CD14-positive monocyte (primary cell): ENCODE data around the gene FAM117B. TPM values are rescaled to one million over a fixed set of nuclear protein-coding genes. Genes with fewer than 3 reads are reported as not detected.

Experiments used
- DNase-seq, 3 donors: peaks; one replicate each; pipeline ENCODE4 v3.0.0-alpha.2; 2011 to 2022
- H2AFZ ChIP-seq: 2 replicates; pipeline ENCODE4 v1.6.0; 2012; ENCODE audit warnings: mild to moderate bottlenecking, low read depth, low read length, inconsistent platforms; ENCODE audit not compliant: insufficient read depth, poor library complexity, severe bottlenecking
- H3K27ac ChIP-seq, 2 donors: 1 replicate in 1 of 2; 2 replicates in 1 of 2; pipeline ENCODE4 v1.5.1; 2012 to 2013; ENCODE audit warnings: low read length in 2 of 2, control low read depth in 1 of 2, inconsistent platforms in 1 of 2, low read depth in 1 of 2, mild to moderate bottlenecking in 1 of 2
- H3K27me3 ChIP-seq, 2 donors: one replicate each; pipeline versions ENCODE4 v1.6.0 to v1.6.1; 2011 to 2013; ENCODE audit warnings: low read length in 2 of 2; ENCODE audit not compliant: control insufficient read depth in 2 of 2, insufficient read depth in 2 of 2
- H3K36me3 ChIP-seq, 2 donors: replicated peaks in 1 of 2; 1 replicate in 1 of 2; 2 replicates in 1 of 2; pipeline versions ENCODE4 v1.5.1 to v1.6.1; 2012 to 2013; ENCODE audit warnings: low read length in 2 of 2, control low read depth in 1 of 2, inconsistent platforms in 1 of 2, mild to moderate bottlenecking in 1 of 2; ENCODE audit not compliant: insufficient read depth in 2 of 2, control insufficient read depth in 1 of 2
- H3K4me1 ChIP-seq, 2 donors: 1 replicate in 1 of 2; 2 replicates in 1 of 2; pipeline versions ENCODE4 v1.5.1 to v1.6.1; 2012 to 2013; ENCODE audit warnings: low read length in 2 of 2, control low read depth in 1 of 2, inconsistent platforms in 1 of 2, mild to moderate bottlenecking in 1 of 2, moderate library complexity in 1 of 2; ENCODE audit not compliant: insufficient read depth in 2 of 2, control insufficient read depth in 1 of 2
- H3K4me2 ChIP-seq: replicated peaks from 2 replicates; pipeline ENCODE3; 2012; ENCODE audit warnings: low read length, moderate library complexity, mild to moderate bottlenecking; ENCODE audit not compliant: poor library complexity, severe bottlenecking; ENCODE audit errors: extremely low read depth
- H3K4me3 ChIP-seq, 3 experiments: fragments of 200-600 bp in 1 of 3; sonication (generic) in 1 of 3; replicated peaks in 1 of 3; 1 replicate in 2 of 3; 2 replicates in 1 of 3; pipeline ENCODE4 v1.5.1; 2011 to 2013; ENCODE audit warnings: low read length in 3 of 3, mild to moderate bottlenecking in 3 of 3, control low read depth in 2 of 3, low read depth in 2 of 3, inconsistent platforms in 1 of 3, moderate library complexity in 1 of 3
- H3K79me2 ChIP-seq: 2 replicates; pipeline ENCODE4 v1.6.0; 2012; ENCODE audit warnings: mild to moderate bottlenecking, control low read depth, inconsistent platforms, low read length, moderate library complexity; ENCODE audit not compliant: insufficient read depth
- H3K9ac ChIP-seq: 2 replicates; pipeline ENCODE4 v1.6.0; 2017; ENCODE audit warnings: low read length, mild to moderate bottlenecking; ENCODE audit not compliant: insufficient read depth, poor library complexity, severe bottlenecking
- H3K9me3 ChIP-seq, 2 donors: replicated peaks in 1 of 2; 1 replicate in 1 of 2; 2 replicates in 1 of 2; pipeline versions ENCODE4 v1.5.1 to v1.6.1; 2012 to 2013; ENCODE audit warnings: low read length in 2 of 2, control low read depth in 1 of 2; ENCODE audit not compliant: control insufficient read depth in 1 of 2, insufficient read depth in 1 of 2
- H4K20me1 ChIP-seq: 2 replicates; pipeline ENCODE4 v1.6.0; 2012; ENCODE audit warnings: mild to moderate bottlenecking, low read length, control low read depth, moderate library complexity; ENCODE audit not compliant: insufficient read depth
- H3K27ac Mint-ChIP-seq, 7 donors: one replicate each; pipeline ENCODE4 v1.8.0; 2020; ENCODE audit warnings: mild to moderate bottlenecking in 7 of 7, mixed read lengths in 7 of 7, moderate library complexity in 6 of 7, inconsistent platforms in 2 of 7
- H3K27me3 Mint-ChIP-seq, 3 donors: one replicate each; pipeline ENCODE4 v1.8.0; 2021 to 2022; ENCODE audit warnings: low read depth in 3 of 3, mild to moderate bottlenecking in 3 of 3, mixed read lengths in 3 of 3, moderate library complexity in 3 of 3, inconsistent platforms in 1 of 3
- H3K36me3 Mint-ChIP-seq, 2 donors: one replicate each; pipeline ENCODE4 v1.8.0; 2020; ENCODE audit warnings: mixed read lengths in 2 of 2, inconsistent platforms in 1 of 2, mild to moderate bottlenecking in 1 of 2
- H3K4me1 Mint-ChIP-seq: one replicate; pipeline ENCODE4 v1.8.0; 2020; ENCODE audit warnings: mild to moderate bottlenecking, mixed read lengths
- H3K4me3 Mint-ChIP-seq, 2 donors: one replicate each; pipeline ENCODE4 v1.8.0; 2020; ENCODE audit warnings: mild to moderate bottlenecking in 2 of 2, mixed read lengths in 2 of 2, moderate library complexity in 1 of 2
- H3K9me3 Mint-ChIP-seq, 7 donors: one replicate each; pipeline ENCODE4 v1.8.0; 2020 to 2022; ENCODE audit warnings: mixed read lengths in 7 of 7, mild to moderate bottlenecking in 6 of 7, moderate library complexity in 6 of 7, inconsistent platforms in 2 of 7
- whole genome bisulfite sequencing: methylation state at CpG from one replicate; pipeline ENCODE4 v1.1.5; 2013; ENCODE audit warnings: missing lambda C conversion rate; ENCODE audit not compliant: insufficient coverage; 5-methylcytosine and 5-hydroxymethylcytosine counted together
- intact Hi-C, 2 donors: fragments of 100-400 bp; cut with micrococcal nuclease; formaldehyde crosslinking; loops; one replicate each; pipeline versions ENCODE4 v1.15.0 to v1.15.1; 2023
- polyA plus RNA-seq, 3 donors: library from polyadenylated mRNA; depleted of rRNA in 1 of 3; unstranded in 2 of 3; stranded (reverse) in 1 of 3; fragments of 300-500 nt in 2 of 3; fragments of >200 nt in 1 of 3; fragmentation: Illumina TruSeq in 2 of 3; gene quantifications; 1 replicate in 2 of 3; 2 replicates in 1 of 3; pipeline ENCODE4 v1.2.3, GENCODE V29; 2012 to 2021
- TF ChIP-seq, protein P1 (sequence below): fragments of 200-600 bp; IDR thresholded peaks from one replicate; pipeline ENCODE4 v1.8.0; 2022; ENCODE audit warnings: antibody characterized with exemption, mild to moderate bottlenecking

Gene FAM117B
- polyA plus RNA-seq, 3 donors: 4.6 to 5.5 (median 4.6) TPM

DNA sequence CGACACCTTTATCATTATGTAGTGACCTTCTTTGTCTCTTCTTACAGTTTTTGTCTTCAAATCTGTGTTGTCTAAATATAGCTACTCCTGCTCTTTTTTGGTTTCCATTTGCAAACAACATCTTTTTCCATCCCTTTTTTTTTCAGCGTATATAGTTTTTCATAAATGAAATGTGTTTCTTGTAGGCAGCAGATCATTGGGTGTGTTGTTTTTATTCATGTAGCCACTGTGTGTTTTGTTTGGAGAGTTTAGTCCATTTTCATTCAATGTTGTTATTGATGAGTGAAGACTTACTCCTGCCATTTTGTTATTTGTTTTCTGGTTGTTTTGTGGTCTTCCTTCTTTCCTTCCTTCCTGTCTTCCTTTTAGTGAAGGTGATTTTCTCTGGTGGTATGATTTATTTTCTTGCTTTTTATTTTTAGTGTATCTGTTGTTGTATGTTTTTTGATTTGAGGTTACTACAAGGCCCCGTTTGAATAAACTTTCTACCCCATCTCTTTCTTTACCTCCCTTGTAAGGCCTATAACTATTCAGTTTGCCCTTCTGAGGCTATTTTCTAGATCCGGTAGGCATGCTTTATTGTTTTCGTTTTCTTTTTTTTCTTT lies 81.4 kb downstream of the FAM117B start:
- H3K9ac ChIP-seq: no peak overlapping the region
- H3K36me3 Mint-ChIP-seq: peaks cover 3 to 6% of the 10 kb centered on the region in 2 donors
- no peak overlapping the region for H2AFZ ChIP-seq
- H3K9me3 ChIP-seq: peaks cover 12 to 18% of the 10 kb centered on the region in 2 donors
- intact Hi-C loops: no loop called here
- no peak overlapping the region for H3K27ac ChIP-seq
- peaks cover 42% of the 10 kb centered on the region for H4K20me1 ChIP-seq
- H3K27me3 ChIP-seq: no peaks in the 10 kb centered on the region
- H3K4me3 Mint-ChIP-seq: no peak overlapping the region
- no peaks in the 10 kb centered on the region for H3K36me3 ChIP-seq
- H3K4me2 ChIP-seq: no peak overlapping the region
- TF ChIP-seq, protein P1, sequence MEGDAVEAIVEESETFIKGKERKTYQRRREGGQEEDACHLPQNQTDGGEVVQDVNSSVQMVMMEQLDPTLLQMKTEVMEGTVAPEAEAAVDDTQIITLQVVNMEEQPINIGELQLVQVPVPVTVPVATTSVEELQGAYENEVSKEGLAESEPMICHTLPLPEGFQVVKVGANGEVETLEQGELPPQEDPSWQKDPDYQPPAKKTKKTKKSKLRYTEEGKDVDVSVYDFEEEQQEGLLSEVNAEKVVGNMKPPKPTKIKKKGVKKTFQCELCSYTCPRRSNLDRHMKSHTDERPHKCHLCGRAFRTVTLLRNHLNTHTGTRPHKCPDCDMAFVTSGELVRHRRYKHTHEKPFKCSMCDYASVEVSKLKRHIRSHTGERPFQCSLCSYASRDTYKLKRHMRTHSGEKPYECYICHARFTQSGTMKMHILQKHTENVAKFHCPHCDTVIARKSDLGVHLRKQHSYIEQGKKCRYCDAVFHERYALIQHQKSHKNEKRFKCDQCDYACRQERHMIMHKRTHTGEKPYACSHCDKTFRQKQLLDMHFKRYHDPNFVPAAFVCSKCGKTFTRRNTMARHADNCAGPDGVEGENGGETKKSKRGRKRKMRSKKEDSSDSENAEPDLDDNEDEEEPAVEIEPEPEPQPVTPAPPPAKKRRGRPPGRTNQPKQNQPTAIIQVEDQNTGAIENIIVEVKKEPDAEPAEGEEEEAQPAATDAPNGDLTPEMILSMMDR: no peak
- WGBS: 100% methylated on average over 1 of the region's 5 CpGs
- no peak overlapping the region for H3K4me3 ChIP-seq
- H3K79me2 ChIP-seq: peaks cover 35% of the 10 kb centered on the region
- DNase-seq: no peak
- H3K27me3 Mint-ChIP-seq: no peaks in the 10 kb centered on the region
- H3K9me3 Mint-ChIP-seq: peaks cover 26 to 43% (median 33%) of the 10 kb centered on the region in 7 donors
- H3K4me1 Mint-ChIP-seq: peaks cover 2% of the 10 kb centered on the region
- H3K27ac Mint-ChIP-seq: no peak overlapping the region
- no peaks in the 10 kb centered on the region for H3K4me1 ChIP-seq

DNA sequence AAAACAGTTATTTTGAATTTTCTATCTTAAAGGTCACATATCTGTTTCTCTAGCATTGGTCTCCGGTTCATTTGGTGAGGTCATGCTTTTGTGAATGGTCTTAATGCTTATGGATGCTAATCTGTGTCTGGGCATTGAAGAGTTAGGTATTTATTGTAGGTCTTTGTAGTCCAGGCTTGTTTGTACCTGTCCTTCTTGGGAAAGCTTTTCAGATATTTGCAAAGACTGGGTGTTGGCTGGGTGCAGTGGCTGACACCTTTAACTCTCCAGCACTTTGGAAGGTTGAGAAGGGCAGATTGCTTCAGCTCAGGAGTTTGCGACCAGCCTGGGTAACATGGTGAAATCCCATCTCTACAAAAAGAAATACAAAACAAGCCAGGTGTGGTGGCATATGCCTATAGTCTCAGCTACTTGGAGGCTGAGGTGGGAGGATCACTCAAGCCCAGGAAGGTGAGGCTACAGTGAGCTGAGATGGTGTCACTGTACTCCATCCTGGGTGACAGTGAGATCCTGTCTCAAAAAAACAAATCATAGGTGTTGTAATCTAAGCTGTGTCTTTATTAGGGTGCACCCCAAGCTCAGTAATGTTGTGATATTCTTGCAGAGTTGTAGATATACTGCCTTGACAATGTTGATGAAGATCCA lies 82.3 kb downstream of the FAM117B start:
- H3K27ac ChIP-seq: no peak overlapping the region
- TF ChIP-seq, protein P1: no peak
- DNase-seq: no peak
- H3K27me3 Mint-ChIP-seq: no peaks in the 10 kb centered on the region
- peaks cover 23 to 37% (median 30%) of the 10 kb centered on the region in 7 donors for H3K9me3 Mint-ChIP-seq
- H3K27ac Mint-ChIP-seq: no peak overlapping the region
- no peak overlapping the region for H2AFZ ChIP-seq
- H3K79me2 ChIP-seq: peaks cover 28% of the 10 kb centered on the region
- peaks cover 3 to 11% of the 10 kb centered on the region in 2 donors for H3K36me3 Mint-ChIP-seq
- peaks cover 2% of the 10 kb centered on the region for H3K4me1 Mint-ChIP-seq
- peaks cover 12 to 18% of the 10 kb centered on the region in 2 donors for H3K9me3 ChIP-seq
- H3K4me3 Mint-ChIP-seq: no peak overlapping the region
- intact Hi-C loops: no loop called here
- peaks cover 40% of the 10 kb centered on the region for H4K20me1 ChIP-seq
- H3K9ac ChIP-seq: no peak overlapping the region
- no peaks in the 10 kb centered on the region for H3K36me3 ChIP-seq
- H3K4me3 ChIP-seq: no peak overlapping the region
- H3K4me1 ChIP-seq: no peaks in the 10 kb centered on the region
- WGBS: no CpG with 5 or more reads among the region's 2 CpGs
- H3K27me3 ChIP-seq: no peaks in the 10 kb centered on the region
- H3K4me2 ChIP-seq: no peak overlapping the region
